GM18498 (cell line): ENCODE results near the gene CTU1.
"Not testable (repeated sequence)": the region's sequence is repeated elsewhere in the genome, so short reads cannot be mapped to it uniquely, and the experiment has no call there.

Experiments used
- ATAC-seq: cut with Tn5 transposase; IDR thresholded peaks from one replicate; pipeline ENCODE4 v1.9.1; 2021; ENCODE audit warnings: mild to moderate bottlenecking, moderate library complexity; ENCODE audit not compliant: unreplicated experiment

Gene CTU1

GRCh38 chr19:51108066-51108804 lies at the start of gene CTU1:
TSS of gene CTU1 (minus strand) at chr19:51108409. CDS start at chr19:51104569, 3,840 bp downstream.
- peak; percentile 96 for ATAC-seq

- ATAC-seq, result no peak
These were observed 49.1 kb upstream of the CTU1 start for GRCh38 chr19:51157265-51157664.

GRCh38 chr19:51156710-51157109 lies 48.5 kb upstream of the CTU1 start:
- no peak for ATAC-seq

- ATAC-seq, result no peak
These were observed 42.4 kb upstream of the CTU1 start for GRCh38 chr19:51150627-51151026.

- ATAC-seq, result no peak
These were observed 40.4 kb upstream of the CTU1 start for GRCh38 chr19:51148580-51148979.

- no peak for ATAC-seq
These were observed 39.5 kb upstream of the CTU1 start for GRCh38 chr19:51147663-51148062.

- ATAC-seq, result no peak
These were observed 38.5 kb upstream of the CTU1 start for GRCh38 chr19:51146751-51147150.

- no peak for ATAC-seq
These were observed 37.8 kb upstream of the CTU1 start for GRCh38 chr19:51145916-51146493.

GRCh38 chr19:51144482-51145045 lies 36.4 kb upstream of the CTU1 start:
- no peak for ATAC-seq

- ATAC-seq, result no peak
These were observed 35.3 kb upstream of the CTU1 start for GRCh38 chr19:51143486-51143885.

GRCh38 chr19:51142809-51143475 lies 34.7 kb upstream of the CTU1 start:
- ATAC-seq, result not testable (repeated sequence)

- ATAC-seq, result no peak
These were observed 33.9 kb upstream of the CTU1 start, which contains the start of gene SIGLEC7 for GRCh38 chr19:51142119-51142518. TSS of gene SIGLEC7 (plus strand) at chr19:51142301. CDS start at chr19:51142370, 69 bp downstream.

GRCh38 chr19:51141181-51141580 lies 33.0 kb upstream of the CTU1 start:
- ATAC-seq, result no peak

GRCh38 chr19:51140441-51140840 lies 32.2 kb upstream of the CTU1 start:
- ATAC-seq, result no peak

GRCh38 chr19:51139299-51140014 lies 31.2 kb upstream of the CTU1 start:
- ATAC-seq, result no peak

GRCh38 chr19:51138549-51138979 lies 30.4 kb upstream of the CTU1 start:
- no peak for ATAC-seq

GRCh38 chr19:51137792-51138425 lies 29.7 kb upstream of the CTU1 start:
- no peak for ATAC-seq

- no peak for ATAC-seq
These were observed 28.8 kb upstream of the CTU1 start for GRCh38 chr19:51136851-51137551.

- no peak for ATAC-seq
These were observed 28.0 kb upstream of the CTU1 start for GRCh38 chr19:51135986-51136762.
